ENCODE data around the gene BIN1. TPM values are rescaled to one million over a fixed set of nuclear protein-coding genes. Genes with fewer than 3 reads are reported as not detected.

Gene BIN1
- total RNA-seq, 1 experiment from 2014 or later, result 87.5 TPM

DNA sequence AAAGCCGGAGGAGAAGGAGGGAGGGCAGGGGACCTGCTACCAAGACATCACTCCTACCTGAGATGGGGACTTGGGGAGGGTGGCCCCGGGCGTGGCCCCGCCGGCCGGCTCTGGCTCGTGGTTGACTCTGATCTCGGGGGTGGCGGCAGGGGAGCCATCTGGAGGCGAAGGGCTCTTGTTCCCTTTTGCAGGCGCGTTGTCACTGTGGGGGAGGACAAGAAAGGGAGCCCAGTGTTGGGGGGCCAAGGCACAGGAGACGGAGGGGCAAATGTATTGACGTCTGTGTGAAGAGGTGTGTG is 48.1 kb downstream of the BIN1 start:
- Histone ChIP-seq H3K9me3 (ENCODE audit: insufficient read depth, low read depth) (no peaks in the 10 kb centered on the region), H3K4me1 (replicated peaks; ENCODE audit: insufficient read depth) (peaks cover 6% of the 10 kb centered on the region), H3K4me2 (no peak overlapping the region), H3K36me3 (ENCODE audit: low read depth) (no peaks in the 10 kb centered on the region; the same call in 1 of the 2 replicates), H3K27ac (no peak overlapping the region), H4K20me1 (ENCODE audit: insufficient read depth) (no peaks in the 10 kb centered on the region), H3K9me2 (ENCODE audit: insufficient read depth) (no peaks in the 10 kb centered on the region), H3K27me3 (ENCODE audit: insufficient read depth, low read depth) (no peaks in the 10 kb centered on the region), H2AFZ (no peak overlapping the region), H3F3A (ENCODE audit: insufficient read depth, low read depth) (no peaks in the 10 kb centered on the region; the same call in 1 of the 2 replicates), H3K4me3 (no peak overlapping the region), H3K79me2 (ENCODE audit: low read depth) (no peaks in the 10 kb centered on the region)
- ChIA-PET POLR2A (ENCODE audit: unreplicated experiment) (no interaction called here), CTCF (no interaction called here)
- no peak for DNase-seq
- intact Hi-C loops (cut with micrococcal nuclease; ENCODE audit: unreplicated experiment), result no loop called here
- TF ChIP-seq CTCF (conservative IDR thresholded peaks at IDR 0.05) (no peak), EZH2 (IDR thresholded peaks at IDR 0.05; ENCODE audit: low read depth) (no peak)
- BruUV-seq (replicated peaks), result no TSS peak

DNA sequence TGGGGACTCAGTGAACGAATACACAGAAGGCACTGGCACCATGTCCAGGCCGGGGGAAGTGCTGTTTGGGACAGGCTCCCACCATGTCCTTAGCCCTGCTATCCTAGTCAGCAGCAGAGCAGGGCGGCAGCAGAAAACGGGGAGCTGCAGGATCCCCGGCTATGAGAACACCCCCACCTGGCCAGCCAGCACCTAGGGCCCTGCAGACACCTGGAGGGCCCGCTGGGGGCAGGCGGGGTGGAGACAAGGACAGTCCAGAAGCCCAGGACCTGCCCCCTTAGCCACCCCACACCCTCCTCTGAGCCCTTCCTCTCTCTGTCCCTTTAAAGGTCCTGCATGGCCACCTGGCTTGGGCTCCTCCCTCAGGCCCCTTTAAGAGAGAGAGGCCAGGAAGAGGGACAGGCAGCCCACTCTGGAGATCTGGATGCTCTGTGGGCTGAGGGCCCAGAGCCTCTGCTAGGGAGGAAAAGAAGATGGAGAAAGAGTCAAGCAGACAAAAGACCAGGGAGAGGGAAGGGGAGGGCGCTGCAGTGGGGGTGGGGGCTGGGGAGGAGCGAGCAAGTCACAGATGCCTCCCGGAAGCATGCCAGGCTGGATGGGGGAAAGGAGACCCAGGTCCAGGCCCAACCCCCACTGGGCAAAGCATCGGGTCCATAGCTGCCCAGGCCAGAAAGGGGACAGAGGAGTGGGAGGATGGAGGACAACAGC is 48.6 kb downstream of the BIN1 start:
- peaks cover 1% of the 10 kb centered on the region; the same call in 1 of the 2 replicates for H3K4me1 ChIP-seq (replicated peaks; ENCODE audit: insufficient read depth)
- H3F3A ChIP-seq (ENCODE audit: insufficient read depth, low read depth), result no peaks in the 10 kb centered on the region; the same call in 1 of the 2 replicates
- ChIA-PET CTCF (no interaction called here), POLR2A (ENCODE audit: unreplicated experiment) (no interaction called here)
- H3K4me3 ChIP-seq, result no peak overlapping the region
- no peaks in the 10 kb centered on the region for H4K20me1 ChIP-seq (ENCODE audit: insufficient read depth)
- no peaks in the 10 kb centered on the region for H3K27me3 ChIP-seq (ENCODE audit: insufficient read depth, low read depth)
- no peaks in the 10 kb centered on the region for H3K9me3 ChIP-seq (ENCODE audit: insufficient read depth, low read depth)
- no TSS peak for BruUV-seq (replicated peaks)
- no peak for DNase-seq
- no peaks in the 10 kb centered on the region; the same call in 1 of the 2 replicates for H3K36me3 ChIP-seq (ENCODE audit: low read depth)
- intact Hi-C loops (cut with micrococcal nuclease; ENCODE audit: unreplicated experiment), result no loop called here
- no peak overlapping the region for H3K27ac ChIP-seq
- no peaks in the 10 kb centered on the region for H3K79me2 ChIP-seq (ENCODE audit: low read depth)
- TF ChIP-seq EZH2 (IDR thresholded peaks at IDR 0.05; ENCODE audit: low read depth), result no peak
- no peak for TF ChIP-seq CTCF (conservative IDR thresholded peaks at IDR 0.05)
- no peaks in the 10 kb centered on the region for H3K9me2 ChIP-seq (ENCODE audit: insufficient read depth)
- H3K4me2 ChIP-seq, result no peak overlapping the region
- H2AFZ ChIP-seq, result no peak overlapping the region

- H3K27ac ChIP-seq, result no peak overlapping the region
- H3K4me2 ChIP-seq, result no peak overlapping the region
- H2AFZ ChIP-seq, result no peak overlapping the region
- ChIA-PET CTCF (no interaction called here), POLR2A (ENCODE audit: unreplicated experiment) (no interaction called here)
- no peaks in the 10 kb centered on the region for H3K9me2 ChIP-seq (ENCODE audit: insufficient read depth)
- no TSS peak for BruUV-seq (replicated peaks)
- no peaks in the 10 kb centered on the region for H3K27me3 ChIP-seq (ENCODE audit: insufficient read depth, low read depth)
- H3K79me2 ChIP-seq (ENCODE audit: low read depth), result no peaks in the 10 kb centered on the region
- no peaks in the 10 kb centered on the region for H3K36me3 ChIP-seq (ENCODE audit: low read depth)
- no peaks in the 10 kb centered on the region for H3K4me1 ChIP-seq (replicated peaks; ENCODE audit: insufficient read depth)
- H4K20me1 ChIP-seq (ENCODE audit: insufficient read depth), result no peaks in the 10 kb centered on the region
- H3K4me3 ChIP-seq, result no peak overlapping the region
- peaks cover 5% of the 10 kb centered on the region for H3F3A ChIP-seq (ENCODE audit: insufficient read depth, low read depth)
- H3K9me3 ChIP-seq (ENCODE audit: insufficient read depth, low read depth), result no peaks in the 10 kb centered on the region
- no peak for TF ChIP-seq EZH2 (IDR thresholded peaks at IDR 0.05; ENCODE audit: low read depth)
- intact Hi-C loops (cut with micrococcal nuclease; ENCODE audit: unreplicated experiment), result no loop called here
- no peak for DNase-seq
Measured at GRCh38 chr2:127057371-127058245, 49.3 kb downstream of the BIN1 start.

Data from PC-9 (cell line).